Neural cell (in vitro differentiated cells): ENCODE measurements around the gene C10orf143. TPM values are rescaled to one million over a fixed set of nuclear protein-coding genes. Genes with fewer than 3 reads are reported as not detected.
"Not testable (repeated sequence)": the region's sequence is repeated elsewhere in the genome, so short reads cannot be mapped to it uniquely, and the experiment has no call there.

Experiments used
- H2AFZ ChIP-seq: fragments of 200-600, 300-800 bp; sonication (generic), shearing (Covaris generic); 2 replicates; pipeline ENCODE4 v1.6.0; 2014; ENCODE audit warnings: low read depth, mild to moderate bottlenecking, antibody characterized with exemption, low read length, moderate library complexity
- H3F3A ChIP-seq: fragments of 200-600 bp; shearing (Covaris generic); 2 replicates; pipeline ENCODE4 v1.6.1; 2016; ENCODE audit warnings: mild to moderate bottlenecking, moderate library complexity, mixed read lengths, antibody characterized with exemption, low read length; ENCODE audit not compliant: insufficient read depth, poor library complexity, severe bottlenecking
- H3K27ac ChIP-seq: fragments of 200-600, 300-800 bp; sonication (generic), shearing (Covaris generic); 2 replicates; pipeline ENCODE4 v1.5.1; 2014; ENCODE audit warnings: mild to moderate bottlenecking, low read length, moderate library complexity
- H3K27me3 ChIP-seq: fragments of 300-800, 200-600 bp; sonication (generic), shearing (Covaris generic); 2 replicates; pipeline ENCODE4 v1.6.0; 2014; ENCODE audit warnings: mild to moderate bottlenecking, low read depth, low read length, moderate library complexity; ENCODE audit not compliant: insufficient read depth
- H3K36me3 ChIP-seq: fragments of 300-800, 200-600 bp; sonication (generic), shearing (Covaris generic); 2 replicates; pipeline ENCODE4 v1.5.1; 2014; ENCODE audit warnings: mild to moderate bottlenecking, antibody characterized with exemption, low read length, moderate library complexity; ENCODE audit not compliant: insufficient read depth
- H3K4me2 ChIP-seq: fragments of 300-800, 200-600 bp; sonication (generic), shearing (Covaris generic); 2 replicates; pipeline ENCODE4 v1.6.0; 2014; ENCODE audit warnings: mild to moderate bottlenecking, low read length
- H3K4me3 ChIP-seq: fragments of 300-800, 200-600 bp; sonication (generic), shearing (Covaris generic); 2 replicates; pipeline ENCODE4 v1.5.1; 2014; ENCODE audit warnings: mild to moderate bottlenecking, low read length, moderate library complexity
- H3K79me2 ChIP-seq: fragments of 200-600 bp; shearing (Covaris generic); replicated peaks from 2 replicates; pipeline ENCODE4 v1.6.0; 2014; ENCODE audit warnings: mild to moderate bottlenecking, low read length, moderate library complexity; ENCODE audit not compliant: insufficient read depth
- H3K9ac ChIP-seq: fragments of 300-800, 200-600 bp; sonication (generic), shearing (Covaris generic); 2 replicates; pipeline ENCODE4 v1.6.1; 2016; ENCODE audit warnings: mild to moderate bottlenecking, low read length, mixed read lengths
- H3K9me2 ChIP-seq: fragments of 200-600 bp; shearing (Covaris generic); 2 replicates; pipeline ENCODE4 v1.6.1; 2016; ENCODE audit warnings: mild to moderate bottlenecking, low read length, mixed read lengths; ENCODE audit not compliant: insufficient read depth
- H3K9me3 ChIP-seq: fragments of 200-600, 300-800 bp; sonication (generic), shearing (Covaris generic); 2 replicates; pipeline ENCODE4 v1.6.1; 2016; ENCODE audit warnings: mild to moderate bottlenecking, mixed run types, low read length, moderate library complexity, mixed read lengths
- H4K20me1 ChIP-seq: fragments of 200-600 bp; shearing (Covaris generic); 2 replicates; pipeline ENCODE4 v1.6.1; 2016; ENCODE audit warnings: mild to moderate bottlenecking, mixed run types; ENCODE audit not compliant: insufficient read depth
- CTCF ChIP-seq: fragments of 450-650 bp; IDR thresholded peaks from 2 replicates; pipeline ENCODE4 v1.5.1; 2014; ENCODE audit warnings: antibody characterized with exemption, mild to moderate bottlenecking, moderate library complexity; ENCODE audit not compliant: poor library complexity, severe bottlenecking
- EP300 ChIP-seq: fragments of 450-650 bp; conservative IDR thresholded peaks from 2 replicates; pipeline ENCODE4 v1.6.1; 2014; ENCODE audit warnings: antibody characterized with exemption, mild to moderate bottlenecking, moderate library complexity; ENCODE audit not compliant: poor library complexity, severe bottlenecking
- EZH2 ChIP-seq: fragments of 200-600, 300-800 bp; shearing (Covaris generic), sonication (generic); IDR thresholded peaks from 2 replicates; pipeline ENCODE4 v1.6.1; 2014; ENCODE audit warnings: antibody characterized with exemption, low read length, borderline replicate concordance, mild to moderate bottlenecking; ENCODE audit not compliant: insufficient read depth, poor library complexity, severe bottlenecking
- MXI1 ChIP-seq: fragments of 450-650 bp; conservative IDR thresholded peaks from 2 replicates; pipeline ENCODE4 v1.6.1; 2014; ENCODE audit warnings: antibody characterized with exemption, mild to moderate bottlenecking; ENCODE audit not compliant: poor library complexity, severe bottlenecking
- POLR2AphosphoS5 ChIP-seq: IDR thresholded peaks from 2 replicates; pipeline ENCODE4 v1.6.1; 2012
- RAD21 ChIP-seq: fragments of 450-650 bp; conservative IDR thresholded peaks from 2 replicates; pipeline ENCODE4 v1.6.1; 2014; ENCODE audit warnings: antibody characterized with exemption, mild to moderate bottlenecking, moderate library complexity
- REST ChIP-seq: IDR thresholded peaks from 2 replicates; pipeline ENCODE4 v1.6.1; 2012; ENCODE audit warnings: borderline replicate concordance
- SMC3 ChIP-seq: fragments of 450-650 bp; conservative IDR thresholded peaks from 2 replicates; pipeline ENCODE4 v1.6.1; 2014; ENCODE audit warnings: antibody characterized with exemption, mild to moderate bottlenecking, moderate library complexity; ENCODE audit not compliant: poor library complexity
- TAF1 ChIP-seq: IDR thresholded peaks from 2 replicates; pipeline ENCODE4 v1.6.1; 2012; ENCODE audit warnings: low read depth
- polyA plus RNA-seq: library from polyadenylated mRNA; depleted of rRNA; stranded (reverse); fragments of >200 nt; gene quantifications from 2 replicates; pipeline ENCODE4 v1.2.3, GENCODE V29; 2014

Gene C10orf143
- polyA plus RNA-seq, 1 donor from 2014 or later: 1.4 TPM

- not testable (repeated sequence) for H3K79me2 ChIP-seq, H3K9me2 ChIP-seq, H3K9me3 ChIP-seq, H3K4me3 ChIP-seq, H3K4me2 ChIP-seq, H4K20me1 ChIP-seq, H3K36me3 ChIP-seq, H3K27ac ChIP-seq, H3K27me3 ChIP-seq, H3F3A ChIP-seq, H3K9ac ChIP-seq, H2AFZ ChIP-seq
Observed at GRCh38 chr10:130116942-130117341, 6.3 kb upstream of the C10orf143 start.

- H3K79me2 ChIP-seq: no peaks in the 10 kb centered on the region
- no peak overlapping the region for H3K4me2 ChIP-seq
- no peaks in the 10 kb centered on the region for H3K9me2 ChIP-seq
- no peaks in the 10 kb centered on the region for H3F3A ChIP-seq
- no peaks in the 10 kb centered on the region for H3K9me3 ChIP-seq
- no peaks in the 10 kb centered on the region for H3K27me3 ChIP-seq
- no peaks in the 10 kb centered on the region for H3K36me3 ChIP-seq
- H3K4me3 ChIP-seq: no peak overlapping the region
- no peaks in the 10 kb centered on the region for H4K20me1 ChIP-seq
- TF ChIP-seq RAD21 (no peak), EP300 (no peak), TAF1 (no peak), REST (no peak), MXI1 (no peak), SMC3 (no peak), POLR2AphosphoS5 (no peak), EZH2 (no peak)
- no peak overlapping the region for H3K27ac ChIP-seq
- H3K9ac ChIP-seq: no peak overlapping the region
- H2AFZ ChIP-seq: no peak overlapping the region
Observed at GRCh38 chr10:130112821-130113220, 2.2 kb upstream of the C10orf143 start.

- H3F3A ChIP-seq: no peaks in the 10 kb centered on the region
- no peaks in the 10 kb centered on the region for H3K79me2 ChIP-seq
- H3K9me3 ChIP-seq: no peaks in the 10 kb centered on the region
- H3K4me3 ChIP-seq: peak overlapping the region; percentile 79
- no peaks in the 10 kb centered on the region for H4K20me1 ChIP-seq
- H3K36me3 ChIP-seq: no peaks in the 10 kb centered on the region
- TF ChIP-seq TAF1: no peak
- no peak for TF ChIP-seq SMC3
- no peak for TF ChIP-seq CTCF
- TF ChIP-seq REST: no peak
- no peak for TF ChIP-seq EZH2
- peak overlapping the region; percentile 79 for H3K9ac ChIP-seq
- no peak overlapping the region for H3K4me2 ChIP-seq
- H2AFZ ChIP-seq: peak overlapping the region; percentile 71
- no peaks in the 10 kb centered on the region for H3K27me3 ChIP-seq
- peak overlapping the region; percentile 91 for H3K27ac ChIP-seq
- H3K9me2 ChIP-seq: no peaks in the 10 kb centered on the region
Observed at GRCh38 chr10:130111852-130112180, 1.2 kb upstream of the C10orf143 start.
